Esophagus squamous epithelium (tissue), 5 donors: ENCODE data around the gene PTN. TPM values are rescaled to one million over a fixed set of nuclear protein-coding genes. Genes with fewer than 3 reads are reported as not detected.

Experiments
- DNase-seq: peaks from one replicate; lab custom pipeline; 2025; lab: John Stamatoyannopoulos, UW
- H3K27ac ChIP-seq, 4 donors: fragments of 200-600 bp; sonication (generic); one replicate each; pipeline ENCODE4 v1.5.1; 2016 to 2019; ENCODE audit warnings: mild to moderate bottlenecking in 1 of 4
- H3K27me3 ChIP-seq, 4 donors: fragments of 200-600 bp; sonication (generic); 1 replicate in 3 of 4; 2 replicates in 1 of 4; pipeline versions ENCODE4 v1.5.1 to v1.6.0; 2017 to 2021; ENCODE audit warnings: antibody characterized with exemption in 1 of 4
- H3K36me3 ChIP-seq, 3 donors: fragments of 200-600 bp; sonication (generic); one replicate each; pipeline ENCODE4 v1.5.1; 2016 to 2019
- H3K4me1 ChIP-seq, 3 donors: fragments of 200-600 bp; sonication (generic); one replicate each; pipeline ENCODE4 v1.5.1; 2017 to 2019
- H3K4me3 ChIP-seq, 4 donors: fragments of 200-600 bp; sonication (generic); 1 replicate in 3 of 4; 2 replicates in 1 of 4; pipeline ENCODE4 v1.5.1; 2016 to 2019; ENCODE audit warnings: mild to moderate bottlenecking in 2 of 4, moderate library complexity in 1 of 4
- H3K9me3 ChIP-seq, 3 donors: fragments of 200-600 bp; sonication (generic); one replicate each; pipeline ENCODE4 v1.5.1; 2016 to 2019
- CTCF ChIP-seq, 6 experiments: fragments of 450-650 bp in 4 of 6; fragments of 200-600 bp in 2 of 6; sonication (generic) in 2 of 6; IDR thresholded peaks; one replicate each; pipeline ENCODE4 v1.5.1; 2016 to 2019; ENCODE audit warnings: antibody characterized with exemption in 6 of 6, mild to moderate bottlenecking in 4 of 6, moderate library complexity in 4 of 6
- POLR2A ChIP-seq, 4 donors: fragments of 450-650 bp; IDR thresholded peaks; one replicate each; pipeline ENCODE4 v1.6.1; 2017; ENCODE audit warnings: antibody characterized with exemption in 4 of 4, mild to moderate bottlenecking in 4 of 4, moderate library complexity in 3 of 4
- WGBS, 2 donors: methylation state at CpG; one replicate each; pipeline ENCODE4 v1.1.5; 2018; 5-methylcytosine and 5-hydroxymethylcytosine counted together
- intact Hi-C: fragments of 100-400 bp; cut with DNase I; formaldehyde crosslinking; loops from one replicate; pipeline ENCODE4 v1.15.0; 2022
- total RNA-seq, 4 donors: library from RNA; depleted of rRNA; stranded (reverse); fragments of >200 nt; gene quantifications; one replicate each; pipeline ENCODE4 v1.1.0, GENCODE V29; 2016
- donor health status: DM: yes; HTN: yes; CAD: no.

The PTN gene
- total RNA-seq, 4 donors from 2014 or later: 22.4 to 95.9 (median 82.9) TPM

GRCh38 chr7:137342265-137342664 lies 1.3 kb downstream of the PTN start:
- Histone ChIP-seq H3K27me3 (no peaks in the 10 kb centered on the region), H3K4me1 (peaks cover 0 to 34% (median 0%) of the 10 kb centered on the region in 3 donors), H3K36me3 (no peaks in the 10 kb centered on the region), H3K27ac (peak overlapping the region in 2 of 4 donors; percentile 74 to 80), H3K9me3 (no peaks in the 10 kb centered on the region), H3K4me3 (peak overlapping the region; percentile 35 to 70 (median 52))
- WGBS, 2 donors: 32 to 42% methylated on average over 3 of the region's 3 CpGs
- intact Hi-C loops: no loop called here
- no peak for DNase-seq
- no peak for TF ChIP-seq CTCF (IDR thresholded peaks at IDR 0.05)
- TF ChIP-seq POLR2A (IDR thresholded peaks at IDR 0.05): no peak

GRCh38 chr7:137337902-137338301 lies 5.6 kb downstream of the PTN start:
- no peak for TF ChIP-seq POLR2A (IDR thresholded peaks at IDR 0.05)
- TF ChIP-seq CTCF (IDR thresholded peaks at IDR 0.05): peak in 1 of 6 experiments; percentile 16
- H3K36me3 ChIP-seq: no peaks in the 10 kb centered on the region
- DNase-seq: no peak
- 68 to 69% methylated on average over 2 of the region's 2 CpGs for WGBS, 2 donors
- no peaks in the 10 kb centered on the region for H3K27me3 ChIP-seq
- H3K9me3 ChIP-seq: no peaks in the 10 kb centered on the region
- H3K4me3 ChIP-seq: no peak overlapping the region
- intact Hi-C loops: no loop called here
- H3K4me1 ChIP-seq: peaks cover 0 to 45% (median 6%) of the 10 kb centered on the region in 3 donors
- no peak overlapping the region for H3K27ac ChIP-seq

- Histone ChIP-seq H3K27ac (peak overlapping the region in 3 of 4 donors; percentile 35 to 72 (median 58)), H3K27me3 (no peaks in the 10 kb centered on the region), H3K36me3 (no peaks in the 10 kb centered on the region), H3K4me3 (no peak overlapping the region), H3K9me3 (no peaks in the 10 kb centered on the region), H3K4me1 (peaks cover 6 to 45% (median 6%) of the 10 kb centered on the region in 3 donors)
- intact Hi-C loops: no loop called here
- TF ChIP-seq POLR2A (IDR thresholded peaks at IDR 0.05) (no peak), CTCF (IDR thresholded peaks at IDR 0.05) (no peak)
- WGBS, 2 donors: 35 to 57% methylated on average over 4 of the region's 4 CpGs
- DNase-seq: no peak
Measured at GRCh38 chr7:137335814-137336213, 7.7 kb downstream of the PTN start.

- Histone ChIP-seq H3K36me3 (no peaks in the 10 kb centered on the region), H3K4me3 (no peak overlapping the region), H3K27me3 (no peaks in the 10 kb centered on the region), H3K27ac (peak overlapping the region in 2 of 4 donors; percentile 55 to 65), H3K9me3 (no peaks in the 10 kb centered on the region), H3K4me1 (peaks cover 6 to 67% (median 6%) of the 10 kb centered on the region in 3 donors)
- DNase-seq: no peak
- intact Hi-C loops: no loop called here
- TF ChIP-seq CTCF (IDR thresholded peaks at IDR 0.05) (no peak), POLR2A (IDR thresholded peaks at IDR 0.05) (no peak)
- WGBS, 2 donors: 31 to 33% methylated on average over 8 of the region's 8 CpGs
Measured at GRCh38 chr7:137331378-137331777, 12.2 kb downstream of the PTN start.

GRCh38 chr7:137329411-137329810 lies 14.1 kb downstream of the PTN start:
- peaks cover 0 to 62% (median 6%) of the 10 kb centered on the region in 3 donors for H3K4me1 ChIP-seq
- H3K4me3 ChIP-seq: no peak overlapping the region
- H3K27ac ChIP-seq: no peak overlapping the region
- WGBS, 2 donors: 100% methylated on average over 1 of the region's 1 CpG
- no peaks in the 10 kb centered on the region for H3K9me3 ChIP-seq
- DNase-seq: no peak
- H3K36me3 ChIP-seq: no peaks in the 10 kb centered on the region
- TF ChIP-seq CTCF (IDR thresholded peaks at IDR 0.05) (no peak), POLR2A (IDR thresholded peaks at IDR 0.05) (no peak)
- H3K27me3 ChIP-seq: no peaks in the 10 kb centered on the region
- intact Hi-C loops: no loop called here
